ENCODE data around the gene CD81. TPM values are rescaled to one million over a fixed set of nuclear protein-coding genes. Genes with fewer than 3 reads are reported as not detected.
"Not testable (repeated sequence)": the region's sequence is repeated elsewhere in the genome, so short reads cannot be mapped to it uniquely, and the experiment has no call there.

Gene CD81
- total RNA-seq, 2 experiments from 2014 or later, result 127 to 128 TPM

GRCh38 chr11:2359557-2359956 is 17.6 kb upstream of the CD81 start:
- intact Hi-C loops (cut with micrococcal nuclease), result no loop called here
- no peaks in the 10 kb centered on the region for H3K9me3 Mint-ChIP-seq
- CTCF ChIA-PET, result interaction anchor here (1.1 kb wide), 1 partner anchor 68 kb away, joined by 3 read pairs; no protein-coding TSS in a partner anchor
- no peaks in the 10 kb centered on the region for H3K27me3 Mint-ChIP-seq (ENCODE audit: low read depth)
- no peak overlapping the region for H3K4me3 Mint-ChIP-seq
- no peaks in the 10 kb centered on the region for H3K36me3 Mint-ChIP-seq (ENCODE audit: low read depth)
- no peak overlapping the region for H3K27ac Mint-ChIP-seq
- no peak for DNase-seq
- no peaks in the 10 kb centered on the region for H3K4me1 Mint-ChIP-seq (ENCODE audit: low read depth)

- CTCF ChIA-PET, result interaction anchor here (1.1 kb wide), 1 partner anchor 68 kb away, joined by 3 read pairs; no protein-coding TSS in a partner anchor
- Mint-ChIP-seq H3K27ac (no peak overlapping the region), H3K36me3 (ENCODE audit: low read depth) (no peaks in the 10 kb centered on the region), H3K4me1 (ENCODE audit: low read depth) (no peaks in the 10 kb centered on the region), H3K4me3 (no peak overlapping the region), H3K27me3 (ENCODE audit: low read depth) (no peaks in the 10 kb centered on the region), H3K9me3 (no peaks in the 10 kb centered on the region)
- intact Hi-C loops (cut with micrococcal nuclease), result no loop called here
- DNase-seq, result no peak
Observed at GRCh38 chr11:2360081-2360642, 16.9 kb upstream of the CD81 start.

- no peak overlapping the region for H3K27ac Mint-ChIP-seq
- H3K4me1 Mint-ChIP-seq (ENCODE audit: low read depth), result no peaks in the 10 kb centered on the region
- no peak for DNase-seq
- H3K27me3 Mint-ChIP-seq (ENCODE audit: low read depth), result no peaks in the 10 kb centered on the region
- CTCF ChIA-PET, result no interaction called here
- H3K36me3 Mint-ChIP-seq (ENCODE audit: low read depth), result no peaks in the 10 kb centered on the region
- H3K9me3 Mint-ChIP-seq, result no peaks in the 10 kb centered on the region
- intact Hi-C loops (cut with micrococcal nuclease), result no loop called here
- no peak overlapping the region for H3K4me3 Mint-ChIP-seq
Observed at GRCh38 chr11:2361565-2361964, 15.5 kb upstream of the CD81 start.

GRCh38 chr11:2362414-2362813 is 14.7 kb upstream of the CD81 start:
- H3K36me3 Mint-ChIP-seq (ENCODE audit: low read depth), result no peaks in the 10 kb centered on the region
- H3K4me1 Mint-ChIP-seq (ENCODE audit: low read depth), result no peaks in the 10 kb centered on the region
- CTCF ChIA-PET, result no interaction called here
- H3K4me3 Mint-ChIP-seq, result no peak overlapping the region
- H3K27ac Mint-ChIP-seq, result no peak overlapping the region
- no peaks in the 10 kb centered on the region for H3K27me3 Mint-ChIP-seq (ENCODE audit: low read depth)
- intact Hi-C loops (cut with micrococcal nuclease), result no loop called here
- H3K9me3 Mint-ChIP-seq, result no peaks in the 10 kb centered on the region
- DNase-seq, result no peak

- no peaks in the 10 kb centered on the region for H3K36me3 Mint-ChIP-seq (ENCODE audit: low read depth)
- CTCF ChIA-PET, result interaction anchor here (0.6 kb wide), 1 partner anchor 58 kb away, joined by 3 read pairs; no protein-coding TSS in a partner anchor
- H3K27me3 Mint-ChIP-seq (ENCODE audit: low read depth), result no peaks in the 10 kb centered on the region
- no peak for DNase-seq
- H3K9me3 Mint-ChIP-seq, result no peaks in the 10 kb centered on the region
- no peaks in the 10 kb centered on the region for H3K4me1 Mint-ChIP-seq (ENCODE audit: low read depth)
- no peak overlapping the region for H3K27ac Mint-ChIP-seq
- intact Hi-C loops (cut with micrococcal nuclease), result no loop called here
- H3K4me3 Mint-ChIP-seq, result no peak overlapping the region
Observed at GRCh38 chr11:2363130-2363529, 14.0 kb upstream of the CD81 start.

GRCh38 chr11:2363577-2364370 is 13.3 kb upstream of the CD81 start:
- no peak overlapping the region for H3K27ac Mint-ChIP-seq
- CTCF ChIA-PET, result interaction anchor here (0.6 kb wide), 1 partner anchor 57 kb away, joined by 3 read pairs; no protein-coding TSS in a partner anchor
- DNase-seq, result no peak
- intact Hi-C loops (cut with micrococcal nuclease), result no loop called here
- no peaks in the 10 kb centered on the region for H3K36me3 Mint-ChIP-seq (ENCODE audit: low read depth)
- H3K9me3 Mint-ChIP-seq, result no peaks in the 10 kb centered on the region
- no peaks in the 10 kb centered on the region for H3K27me3 Mint-ChIP-seq (ENCODE audit: low read depth)
- no peaks in the 10 kb centered on the region for H3K4me1 Mint-ChIP-seq (ENCODE audit: low read depth)
- no peak overlapping the region for H3K4me3 Mint-ChIP-seq

GRCh38 chr11:2364386-2364785 is 12.7 kb upstream of the CD81 start:
- intact Hi-C loops (cut with micrococcal nuclease); H3K9me3 Mint-ChIP-seq; DNase-seq; H3K36me3 Mint-ChIP-seq (ENCODE audit: low read depth); H3K27ac Mint-ChIP-seq; CTCF ChIA-PET; H3K4me1 Mint-ChIP-seq (ENCODE audit: low read depth); H3K27me3 Mint-ChIP-seq (ENCODE audit: low read depth); H3K4me3 Mint-ChIP-seq: not testable (repeated sequence)

GRCh38 chr11:2365571-2366210 is 11.4 kb upstream of the CD81 start:
- H3K9me3 Mint-ChIP-seq, result no peaks in the 10 kb centered on the region
- no peaks in the 10 kb centered on the region for H3K36me3 Mint-ChIP-seq (ENCODE audit: low read depth)
- CTCF ChIA-PET, result interaction anchor here (1.4 kb wide), 1 partner anchor 55 kb away, joined by 4 read pairs; no protein-coding TSS in a partner anchor
- H3K27ac Mint-ChIP-seq, result no peak overlapping the region
- H3K4me1 Mint-ChIP-seq (ENCODE audit: low read depth), result no peaks in the 10 kb centered on the region
- DNase-seq, result no peak
- H3K4me3 Mint-ChIP-seq, result no peak overlapping the region
- no peaks in the 10 kb centered on the region for H3K27me3 Mint-ChIP-seq (ENCODE audit: low read depth)
- intact Hi-C loops (cut with micrococcal nuclease), result no loop called here

- Mint-ChIP-seq H3K27ac (no peak overlapping the region), H3K4me3 (no peak overlapping the region), H3K27me3 (ENCODE audit: low read depth) (no peaks in the 10 kb centered on the region), H3K36me3 (ENCODE audit: low read depth) (no peaks in the 10 kb centered on the region), H3K4me1 (ENCODE audit: low read depth) (no peaks in the 10 kb centered on the region), H3K9me3 (no peaks in the 10 kb centered on the region)
- no peak for DNase-seq
- CTCF ChIA-PET, result interaction anchor here (1.4 kb wide), 1 partner anchor 55 kb away, joined by 4 read pairs; no protein-coding TSS in a partner anchor
- intact Hi-C loops (cut with micrococcal nuclease), result no loop called here
Observed at GRCh38 chr11:2366276-2366675, 10.8 kb upstream of the CD81 start.

GRCh38 chr11:2366733-2367132 is 10.4 kb upstream of the CD81 start:
- CTCF ChIA-PET, result interaction anchor here (1.4 kb wide), 1 partner anchor 54 kb away, joined by 4 read pairs; no protein-coding TSS in a partner anchor

GRCh38 chr11:2367266-2368160 is 9.6 kb upstream of the CD81 start:
- Mint-ChIP-seq H3K27me3 (ENCODE audit: low read depth) (no peaks in the 10 kb centered on the region), H3K4me1 (ENCODE audit: low read depth) (no peaks in the 10 kb centered on the region), H3K36me3 (ENCODE audit: low read depth) (no peaks in the 10 kb centered on the region), H3K9me3 (no peaks in the 10 kb centered on the region), H3K27ac (no peak overlapping the region), H3K4me3 (no peak overlapping the region)
- intact Hi-C loops (cut with micrococcal nuclease), result no loop called here
- CTCF ChIA-PET, result interaction anchor here (1.4 kb wide), 1 partner anchor 53 kb away, joined by 4 read pairs; no protein-coding TSS in a partner anchor
- no peak for DNase-seq

More at GRCh38 chr11:2366733-2367132, 10.4 kb upstream of the CD81 start:
- no peak overlapping the region for H3K27ac Mint-ChIP-seq
- DNase-seq, result no peak
- H3K27me3 Mint-ChIP-seq (ENCODE audit: low read depth), result no peaks in the 10 kb centered on the region
- H3K4me1 Mint-ChIP-seq (ENCODE audit: low read depth), result no peaks in the 10 kb centered on the region
- no peaks in the 10 kb centered on the region for H3K9me3 Mint-ChIP-seq
- intact Hi-C loops (cut with micrococcal nuclease), result no loop called here
- H3K4me3 Mint-ChIP-seq, result no peak overlapping the region
- no peaks in the 10 kb centered on the region for H3K36me3 Mint-ChIP-seq (ENCODE audit: low read depth)

Data from activated naive CD4-positive, alpha-beta T cell treated with anti-CD3 and anti-CD28 coated beads for 36 hours (primary cell).